Epithelial cell of proximal tubule (primary cell): ENCODE data around the gene CCDC178. TPM values are rescaled to one million over a fixed set of nuclear protein-coding genes. Genes with fewer than 3 reads are reported as not detected.

Experiments used
- DNase-seq: peaks from one replicate; pipeline ENCODE4 v3.0.0-alpha.2; 2011; ENCODE audit warnings: low read depth
- H3K4me3 ChIP-seq: 2 replicates; pipeline ENCODE4 v1.5.1; 2011; ENCODE audit warnings: low read depth, mild to moderate bottlenecking, low read length
- CTCF ChIP-seq: conservative IDR thresholded peaks from 2 replicates; pipeline ENCODE4 v1.5.1; 2012; ENCODE audit warnings: low read depth, mild to moderate bottlenecking, low read length
- total RNA-seq: library from RNA; depleted of rRNA; stranded (reverse); fragments of >200 nt; gene quantifications from 2 replicates; pipeline ENCODE4 v1.2.3, GENCODE V29; 2015

The CCDC178 gene
- total RNA-seq, 1 donor from 2014 or later, result not detected

GRCh38 chr18:32918692-32919250 lies 521.8 kb downstream of the CCDC178 start:
- TF ChIP-seq CTCF, result no peak
- no peak for DNase-seq
- no peak overlapping the region for H3K4me3 ChIP-seq

- no peak for TF ChIP-seq CTCF
- no peak overlapping the region for H3K4me3 ChIP-seq
- DNase-seq, result no peak
Observed at GRCh38 chr18:32915516-32915915, 525.0 kb downstream of the CCDC178 start.

GRCh38 chr18:32911660-32912284 lies 528.7 kb downstream of the CCDC178 start:
- H3K4me3 ChIP-seq, result no peak overlapping the region
- no peak for DNase-seq
- no peak for TF ChIP-seq CTCF

GRCh38 chr18:32910694-32911296 lies 529.7 kb downstream of the CCDC178 start:
- DNase-seq, result no peak
- TF ChIP-seq CTCF, result no peak
- no peak overlapping the region for H3K4me3 ChIP-seq

GRCh38 chr18:32909798-32910561 lies 530.5 kb downstream of the CCDC178 start:
- no peak for DNase-seq
- TF ChIP-seq CTCF, result no peak
- H3K4me3 ChIP-seq, result no peak overlapping the region

GRCh38 chr18:32908424-32908805 lies 532.1 kb downstream of the CCDC178 start:
- no peak for DNase-seq
- H3K4me3 ChIP-seq, result no peak overlapping the region
- TF ChIP-seq CTCF, result no peak
